Right lobe of liver (tissue), 4 donors: Measurements from ENCODE around the gene HIF3A.

ENCODE experiments used
- CTCF ChIP-seq, 4 donors: fragments of 200-600 bp in 3 of 4; fragments of 450-650 bp in 1 of 4; IDR thresholded peaks; one replicate each; pipeline versions ENCODE4 v1.5.1 to v1.8.0; 2016 to 2022; ENCODE audit warnings: antibody characterized with exemption in 4 of 4, mild to moderate bottlenecking in 2 of 4
- POLR2A ChIP-seq: fragments of 450-650 bp; IDR thresholded peaks from one replicate; pipeline ENCODE4 v1.6.1; 2017; ENCODE audit warnings: antibody characterized with exemption, mild to moderate bottlenecking
- donor health status: DM: no; HTN: no; CAD: no.
- donor health status: DM: no; HTN: no; CAD: no.
- donor health status: DM: no; HTN: yes; CAD: no.

GRCh38 chr19:46391296-46392251 lies 94.7 kb downstream of the HIF3A start:
- TF ChIP-seq POLR2A, result no peak
- TF ChIP-seq CTCF (IDR thresholded peaks at IDR 0.05), result no peak
